ENCODE measurements around the gene KIF16B. TPM values are rescaled to one million over a fixed set of nuclear protein-coding genes. Genes with fewer than 3 reads are reported as not detected.

KIF16B gene
- total RNA-seq, 1 experiment from 2014 or later = 15.8 TPM

- Mint-ChIP-seq H3K4me3 (ENCODE audit: unreplicated experiment) (no peak overlapping the region), H3K9me3 (ENCODE audit: unreplicated experiment) (no peaks in the 10 kb centered on the region), H3K27me3 (ENCODE audit: insufficient read depth, unreplicated experiment) (no peaks in the 10 kb centered on the region), H3K27ac (ENCODE audit: low read depth, unreplicated experiment) (no peak overlapping the region), H3K36me3 (ENCODE audit: insufficient read depth, unreplicated experiment) (no peaks in the 10 kb centered on the region), H3K4me1 (ENCODE audit: insufficient read depth, unreplicated experiment) (no peaks in the 10 kb centered on the region)
- TF ChIP-seq CTCF (IDR thresholded peaks at IDR 0.05; ENCODE audit: unreplicated experiment) = no peak
- POLR2A ChIA-PET = no interaction called here
- DNase-seq (ENCODE audit: unreplicated experiment) = peak; percentile 17
- CTCF ChIA-PET = interaction anchor here (0.6 to 0.7 kb wide), 5 partner anchors 335 to 1429 kb away, joined by 3 read pairs; no protein-coding TSS in a partner anchor
- no TSS peak for BruUV-seq (replicated peaks)
- intact Hi-C loops (cut with micrococcal nuclease) = no loop called here
Observed at GRCh38 chr20:16472045-16472872, 101.0 kb downstream of the KIF16B start.

- Mint-ChIP-seq H3K27me3 (ENCODE audit: insufficient read depth, unreplicated experiment) (no peaks in the 10 kb centered on the region), H3K9me3 (ENCODE audit: unreplicated experiment) (no peaks in the 10 kb centered on the region), H3K27ac (ENCODE audit: low read depth, unreplicated experiment) (no peak overlapping the region), H3K36me3 (ENCODE audit: insufficient read depth, unreplicated experiment) (no peaks in the 10 kb centered on the region), H3K4me1 (ENCODE audit: insufficient read depth, unreplicated experiment) (no peaks in the 10 kb centered on the region), H3K4me3 (ENCODE audit: unreplicated experiment) (no peak overlapping the region)
- POLR2A ChIA-PET = interaction anchor here (0.6 kb wide), 1 partner anchor 675 kb away, joined by 4 read pairs; no protein-coding TSS in a partner anchor
- no peak for DNase-seq (ENCODE audit: unreplicated experiment)
- no peak for TF ChIP-seq CTCF (IDR thresholded peaks at IDR 0.05; ENCODE audit: unreplicated experiment)
- no TSS peak for BruUV-seq (replicated peaks)
- intact Hi-C loops (cut with micrococcal nuclease) = no loop called here
- CTCF ChIA-PET = interaction anchor here (0.6 to 0.7 kb wide), 5 partner anchors 9 to 1232 kb away, joined by 3 to 4 read pairs (median 3); no protein-coding TSS in a partner anchor
Observed at GRCh38 chr20:16469395-16469905, 103.8 kb downstream of the KIF16B start.

- no peak overlapping the region for H3K27ac Mint-ChIP-seq (ENCODE audit: low read depth, unreplicated experiment)
- H3K4me3 Mint-ChIP-seq (ENCODE audit: unreplicated experiment) = no peak overlapping the region
- H3K9me3 Mint-ChIP-seq (ENCODE audit: unreplicated experiment) = no peaks in the 10 kb centered on the region
- POLR2A ChIA-PET = no interaction called here
- H3K4me1 Mint-ChIP-seq (ENCODE audit: insufficient read depth, unreplicated experiment) = peaks cover 18% of the 10 kb centered on the region
- intact Hi-C loops (cut with micrococcal nuclease) = no loop called here
- no peak for DNase-seq (ENCODE audit: unreplicated experiment)
- peaks cover 6% of the 10 kb centered on the region for H3K36me3 Mint-ChIP-seq (ENCODE audit: insufficient read depth, unreplicated experiment)
- CTCF ChIA-PET = interaction anchor here (0.7 to 2.5 kb wide), 2 partner anchors 13 to 23 kb away, joined by 3 to 16 read pairs; no protein-coding TSS in a partner anchor
- TF ChIP-seq CTCF (IDR thresholded peaks at IDR 0.05; ENCODE audit: unreplicated experiment) = no peak
- BruUV-seq (replicated peaks) = no TSS peak
- no peaks in the 10 kb centered on the region for H3K27me3 Mint-ChIP-seq (ENCODE audit: insufficient read depth, unreplicated experiment)
Observed at GRCh38 chr20:16462711-16463110, 110.5 kb downstream of the KIF16B start.

- no TSS peak for BruUV-seq (replicated peaks)
- no peak overlapping the region for H3K4me3 Mint-ChIP-seq (ENCODE audit: unreplicated experiment)
- DNase-seq (ENCODE audit: unreplicated experiment) = peak; percentile 83
- peaks cover 6% of the 10 kb centered on the region for H3K36me3 Mint-ChIP-seq (ENCODE audit: insufficient read depth, unreplicated experiment)
- H3K27me3 Mint-ChIP-seq (ENCODE audit: insufficient read depth, unreplicated experiment) = no peaks in the 10 kb centered on the region
- no peak for TF ChIP-seq CTCF (IDR thresholded peaks at IDR 0.05; ENCODE audit: unreplicated experiment)
- H3K9me3 Mint-ChIP-seq (ENCODE audit: unreplicated experiment) = no peaks in the 10 kb centered on the region
- peaks cover 18% of the 10 kb centered on the region for H3K4me1 Mint-ChIP-seq (ENCODE audit: insufficient read depth, unreplicated experiment)
- ChIA-PET POLR2A (interaction anchor here (0.7 to 1.0 kb wide), 2 partner anchors 411 to 988 kb away, joined by 3 read pairs; no protein-coding TSS in a partner anchor), CTCF (interaction anchor here (0.7 to 0.8 kb wide), 3 partner anchors 252 to 1912 kb away, joined by 3 to 5 read pairs (median 3); no protein-coding TSS in a partner anchor)
- H3K27ac Mint-ChIP-seq (ENCODE audit: low read depth, unreplicated experiment) = peak overlapping the region; percentile 41
- intact Hi-C loops (cut with micrococcal nuclease) = no loop called here
Observed at GRCh38 chr20:16459019-16459700, 114.1 kb downstream of the KIF16B start.

Measured in MCF 10A (cell line).